ENCODE results near the gene KCTD19. TPM values are rescaled to one million over a fixed set of nuclear protein-coding genes. Genes with fewer than 3 reads are reported as not detected.

Gene KCTD19
- total RNA-seq, 4 donors from 2014 or later: not detected

DNA sequence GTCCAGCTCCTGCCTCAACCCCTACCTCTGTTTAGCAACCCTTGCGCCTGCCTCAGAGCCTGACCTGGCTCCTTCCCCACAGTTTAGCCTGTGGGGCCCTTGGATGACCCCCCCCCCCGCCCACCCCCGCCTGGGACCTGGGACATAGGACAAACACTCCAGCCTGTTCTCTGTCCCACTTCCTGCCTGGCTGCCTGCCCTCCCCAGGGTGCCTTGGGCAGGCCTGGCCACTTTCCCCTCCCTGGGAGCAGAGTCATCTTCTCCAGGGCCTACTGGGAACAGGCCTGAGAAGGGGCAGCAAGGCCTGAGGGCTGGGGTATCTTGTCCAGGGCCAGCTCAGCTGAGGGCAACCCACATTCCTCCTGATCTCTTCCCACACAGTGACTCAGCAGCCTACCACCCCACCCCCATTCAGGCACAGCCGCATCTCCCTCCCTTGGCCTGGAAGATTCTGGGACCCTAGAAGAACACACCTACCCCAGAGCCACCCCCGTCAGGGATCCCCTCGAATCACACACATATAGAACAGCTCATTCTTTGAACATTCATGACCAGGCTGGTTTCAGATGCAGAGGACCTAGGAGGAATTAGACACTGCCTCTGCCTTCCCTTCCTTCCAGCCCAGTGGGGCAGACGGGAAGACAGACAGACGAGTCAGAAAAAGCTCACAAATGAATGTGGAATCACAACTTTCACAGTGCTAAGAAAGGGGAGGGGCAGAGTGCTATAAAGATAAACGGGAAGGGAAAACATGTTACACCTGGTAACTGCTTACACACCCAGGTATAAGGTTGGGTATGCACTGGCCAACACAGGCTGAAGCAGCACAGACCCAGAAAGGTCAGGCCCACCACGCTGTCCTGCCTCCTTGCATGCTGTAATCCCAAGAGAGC lies 85.3 kb downstream of the KCTD19 start:
- intact Hi-C loops (cut with DNase I): no loop called here
- H3K27me3 ChIP-seq: no peaks in the 10 kb centered on the region
- H3K27ac ChIP-seq (replicated peaks in 1 of 4): peak overlapping the region; percentile 40 to 65 (median 48)
- WGBS: 64% methylated on average over 9 of the region's 10 CpGs
- H3K4me3 ChIP-seq: no peak overlapping the region
- no peak for TF ChIP-seq CTCF (IDR thresholded peaks at IDR 0.05)
- no peak for TF ChIP-seq EP300 (IDR thresholded peaks at IDR 0.05)
- no peak for TF ChIP-seq POLR2AphosphoS5 (IDR thresholded peaks at IDR 0.05)
- TF ChIP-seq POLR2A (IDR thresholded peaks at IDR 0.05; ENCODE audit: low read depth): no peak
- H3K4me1 ChIP-seq: peaks cover 57 to 61% (median 58%) of the 10 kb centered on the region in 4 donors
- no peak for DNase-seq (ENCODE audit: extremely low spot score)
- H3K36me3 ChIP-seq: peaks cover 30 to 38% (median 36%) of the 10 kb centered on the region in 4 donors
- no peaks in the 10 kb centered on the region for H3K9me3 ChIP-seq

DNA sequence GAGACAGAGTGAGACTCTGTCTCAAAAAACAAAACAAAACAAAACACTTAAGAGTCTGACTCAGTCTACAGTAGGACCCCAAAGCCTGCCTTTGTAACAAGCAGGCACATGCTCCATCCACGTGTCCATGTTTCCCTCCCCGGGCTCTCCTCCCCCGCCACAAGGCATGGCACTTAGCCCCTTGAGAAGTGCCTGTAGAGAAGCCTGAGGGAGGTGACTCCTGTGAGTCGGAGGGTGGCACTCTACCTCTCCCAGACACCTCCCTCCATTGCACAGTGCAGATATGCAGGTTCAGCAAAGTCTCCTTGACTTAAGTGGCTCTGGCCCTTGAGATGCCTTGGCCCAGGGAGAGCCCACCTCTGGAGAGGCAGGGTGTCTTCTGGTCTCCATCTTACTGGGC lies 86.0 kb downstream of the KCTD19 start:
- peak overlapping the region; percentile 40 to 65 (median 48) for H3K27ac ChIP-seq (replicated peaks in 1 of 4)
- no peak overlapping the region for H3K4me3 ChIP-seq
- 88% methylated on average over 4 of the region's 4 CpGs for WGBS
- no peaks in the 10 kb centered on the region for H3K27me3 ChIP-seq
- intact Hi-C loops (cut with DNase I): no loop called here
- H3K9me3 ChIP-seq: no peaks in the 10 kb centered on the region
- peaks cover 36 to 45% (median 44%) of the 10 kb centered on the region in 4 donors for H3K36me3 ChIP-seq
- peaks cover 50 to 55% (median 51%) of the 10 kb centered on the region in 4 donors for H3K4me1 ChIP-seq
- TF ChIP-seq EP300 (IDR thresholded peaks at IDR 0.05) (no peak), POLR2AphosphoS5 (IDR thresholded peaks at IDR 0.05) (no peak), CTCF (IDR thresholded peaks at IDR 0.05) (no peak), POLR2A (IDR thresholded peaks at IDR 0.05; ENCODE audit: low read depth) (no peak)
- DNase-seq (ENCODE audit: extremely low spot score): no peak

Other genes with a start within 250 kb of the KCTD19 start
- gene PHAF1, start 216.8 kb downstream of the KCTD19 start, total RNA-seq: 10 to 100 TPM; 11.4 to 23.7 (median 17.1) TPM
- 10 to 100 TPM; 17.4 to 26.1 (median 19.2) TPM for gene B3GNT9, start 175.7 kb downstream of the KCTD19 start, total RNA-seq
- gene TRADD, start 166.8 kb downstream of the KCTD19 start, total RNA-seq: 10 to 100 TPM; 26.6 to 53.4 (median 42.7) TPM
- gene FBXL8, start 166.8 kb downstream of the KCTD19 start, total RNA-seq: 10 to 100 TPM; 10.3 to 22.1 (median 15.1) TPM
- 10 to 100 TPM; 27.3 to 61.9 (median 41.1) TPM for gene HSF4, start 162.0 kb downstream of the KCTD19 start, total RNA-seq
- gene NOL3, start 156.2 kb downstream of the KCTD19 start, total RNA-seq: 10 to 100 TPM; 40.6 to 58.2 (median 45.4) TPM
- 10 to 100 TPM in 2 of 4 donors, 1 to 10 TPM in 2; 7.8 to 17.7 (median 11.2) TPM for gene MATCAP1, start 142.8 kb downstream of the KCTD19 start, total RNA-seq
- gene EXOC3L1, start 136.6 kb downstream of the KCTD19 start, total RNA-seq: 1 to 10 TPM; 1.2 to 4.0 (median 2.1) TPM
- 10 to 100 TPM; 54.8 to 96.9 (median 93.1) TPM for gene E2F4, start 134.6 kb downstream of the KCTD19 start, total RNA-seq
- under 1 TPM; 0.33 to 0.83 (median 0.60) TPM for gene ELMO3, start 127.6 kb downstream of the KCTD19 start, total RNA-seq
- gene TMEM208, start 99.6 kb downstream of the KCTD19 start, total RNA-seq: 10 to 100 TPM; 19.5 to 26.7 (median 23.8) TPM
- 10 to 100 TPM in 2 of 4 donors, 1 to 10 TPM in 2; 8.0 to 15.6 (median 10.0) TPM for gene FHOD1, start 79.3 kb downstream of the KCTD19 start, total RNA-seq
- under 1 TPM; 0.13 to 0.69 (median 0.37) TPM for gene SLC9A5, start 77.8 kb downstream of the KCTD19 start, total RNA-seq
- 1 to 10 TPM; 3.0 to 8.7 (median 3.2) TPM for gene PLEKHG4, start 47.2 kb downstream of the KCTD19 start, total RNA-seq
- under 1 TPM in 1 of 4 donors, not detected in 3; 0.33 TPM for gene LRRC36, start 74 bp upstream of the KCTD19 start, total RNA-seq
- 100 to 1,000 TPM in 1 of 4 donors, 10 to 100 TPM in 3; 32.0 to 116 (median 41.3) TPM for gene TPPP3, start 66.8 kb upstream of the KCTD19 start, total RNA-seq
- gene ZDHHC1, start 89.7 kb upstream of the KCTD19 start, total RNA-seq: 10 to 100 TPM; 11.6 to 27.5 (median 20.8) TPM
- 1 to 10 TPM in 2 of 4 donors, under 1 TPM in 1, not detected in 1; 0.42 to 2.2 (median 1.1) TPM for gene HSD11B2, start 104.4 kb upstream of the KCTD19 start, total RNA-seq
- 100 to 1,000 TPM; 103 to 131 (median 119) TPM for gene ATP6V0D1, start 154.4 kb upstream of the KCTD19 start, total RNA-seq
- gene AGRP, start 156.8 kb upstream of the KCTD19 start, total RNA-seq: not detected
- gene RIPOR1, start 202.1 kb upstream of the KCTD19 start, total RNA-seq: 100 to 1,000 TPM in 1 of 4 donors, 10 to 100 TPM in 3; 63.1 to 108 (median 68.4) TPM
- gene CTCF, start 235.8 kb upstream of the KCTD19 start, total RNA-seq: 10 to 100 TPM; 27.5 to 46.3 (median 38.5) TPM

Measured in esophagus muscularis mucosa (tissue), 4 donors.